ENCODE measurements around the gene MMS19.
A peak's percentile ranks its signal among the peaks of the same experiment; 100 is the strongest.

The MMS19 gene

GRCh38 chr10:97542169-97543024 is 44.2 kb upstream of the MMS19 start:
- Histone ChIP-seq H3K27me3 (ENCODE audit: insufficient read depth, low read length, poor library complexity) (no peaks in the 10 kb centered on the region), H3K27ac (ENCODE audit: low read depth, low read length) (peak overlapping the region; percentile 41), H2BK120ac (ENCODE audit: low read depth, low read length) (no peak overlapping the region), H2AK5ac (ENCODE audit: low read length) (no peak overlapping the region), H3K23ac (ENCODE audit: low read length) (peak overlapping the region; percentile 87), H3K18ac (ENCODE audit: low read length) (peak overlapping the region; percentile 41), H3K79me1 (ENCODE audit: low read length) (peaks cover 6% of the 10 kb centered on the region), H4K5ac (ENCODE audit: low read length) (no peak overlapping the region), H3K4ac (ENCODE audit: low read depth, low read length) (no peak overlapping the region), H3K4me2 (ENCODE audit: low read length) (no peak overlapping the region), H2BK5ac (ENCODE audit: low read length) (peak overlapping the region; percentile 19), H3K9ac (ENCODE audit: low read length) (no peak overlapping the region), H2BK15ac (replicated peaks; ENCODE audit: low read depth) (no peak overlapping the region), H3K4me1 (ENCODE audit: control insufficient read depth, low read depth, low read length) (peaks cover 7% of the 10 kb centered on the region), H4K8ac (ENCODE audit: low read depth, low read length) (no peak overlapping the region), H3K79me2 (ENCODE audit: control insufficient read depth, insufficient read depth, low read length) (no peaks in the 10 kb centered on the region), H3K36me3 (ENCODE audit: control insufficient read depth, insufficient read depth, low read length) (no peaks in the 10 kb centered on the region), H3K56ac (ENCODE audit: low read length) (peak overlapping the region; percentile 54), H3K4me3 (ENCODE audit: low read length) (no peak overlapping the region)
- WGBS (ENCODE audit: extremely low coverage, insufficient coverage, low lambda C conversion rate), result no CpG with 5 or more reads among the region's 9 CpGs
- peak; percentile 94 for DNase-seq

- H2BK120ac ChIP-seq (ENCODE audit: low read depth, low read length), result no peak overlapping the region
- H3K4ac ChIP-seq (ENCODE audit: low read depth, low read length), result no peak overlapping the region
- H2BK5ac ChIP-seq (ENCODE audit: low read length), result no peak overlapping the region
- no peak overlapping the region for H4K5ac ChIP-seq (ENCODE audit: low read length)
- H3K27ac ChIP-seq (ENCODE audit: low read depth, low read length), result no peak overlapping the region
- no peak overlapping the region for H3K4me2 ChIP-seq (ENCODE audit: low read length)
- H3K56ac ChIP-seq (ENCODE audit: low read length), result peak overlapping the region; percentile 60
- H4K8ac ChIP-seq (ENCODE audit: low read depth, low read length), result no peak overlapping the region
- H3K27me3 ChIP-seq (ENCODE audit: insufficient read depth, low read length, poor library complexity), result no peaks in the 10 kb centered on the region
- H3K9ac ChIP-seq (ENCODE audit: low read length), result no peak overlapping the region
- peak overlapping the region; percentile 1 for H3K23ac ChIP-seq (ENCODE audit: low read length)
- H2BK15ac ChIP-seq (replicated peaks; ENCODE audit: low read depth), result no peak overlapping the region
- no CpG with 5 or more reads among the region's 14 CpGs for WGBS (ENCODE audit: extremely low coverage, insufficient coverage, low lambda C conversion rate)
- peak overlapping the region; percentile 78 for H2AK5ac ChIP-seq (ENCODE audit: low read length)
- H3K4me1 ChIP-seq (ENCODE audit: control insufficient read depth, low read depth, low read length), result peaks cover 7% of the 10 kb centered on the region
- H3K4me3 ChIP-seq (ENCODE audit: low read length), result no peak overlapping the region
- no peaks in the 10 kb centered on the region for H3K36me3 ChIP-seq (ENCODE audit: control insufficient read depth, insufficient read depth, low read length)
- DNase-seq, result peak; percentile 63
- H3K79me2 ChIP-seq (ENCODE audit: control insufficient read depth, insufficient read depth, low read length), result no peaks in the 10 kb centered on the region
- peaks cover 8% of the 10 kb centered on the region for H3K79me1 ChIP-seq (ENCODE audit: low read length)
- H3K18ac ChIP-seq (ENCODE audit: low read length), result no peak overlapping the region
Observed at GRCh38 chr10:97540669-97541500, 42.7 kb upstream of the MMS19 start.

- Histone ChIP-seq H2BK15ac (replicated peaks; ENCODE audit: low read depth) (no peak overlapping the region), H3K18ac (ENCODE audit: low read length) (no peak overlapping the region), H4K8ac (ENCODE audit: low read depth, low read length) (no peak overlapping the region), H3K23ac (ENCODE audit: low read length) (no peak overlapping the region), H4K5ac (ENCODE audit: low read length) (no peak overlapping the region), H3K27me3 (ENCODE audit: insufficient read depth, low read length, poor library complexity) (no peaks in the 10 kb centered on the region), H3K4me1 (ENCODE audit: control insufficient read depth, low read depth, low read length) (peaks cover 7% of the 10 kb centered on the region), H3K9ac (ENCODE audit: low read length) (no peak overlapping the region), H3K4me2 (ENCODE audit: low read length) (no peak overlapping the region), H3K79me2 (ENCODE audit: control insufficient read depth, insufficient read depth, low read length) (no peaks in the 10 kb centered on the region), H3K36me3 (ENCODE audit: control insufficient read depth, insufficient read depth, low read length) (no peaks in the 10 kb centered on the region), H3K56ac (ENCODE audit: low read length) (peak overlapping the region; percentile 61), H2AK5ac (ENCODE audit: low read length) (no peak overlapping the region), H2BK5ac (ENCODE audit: low read length) (no peak overlapping the region), H3K27ac (ENCODE audit: low read depth, low read length) (no peak overlapping the region), H2BK120ac (ENCODE audit: low read depth, low read length) (no peak overlapping the region), H3K4me3 (ENCODE audit: low read length) (no peak overlapping the region), H3K79me1 (ENCODE audit: low read length) (peaks cover 8% of the 10 kb centered on the region), H3K4ac (ENCODE audit: low read depth, low read length) (no peak overlapping the region)
- no CpG with 5 or more reads among the region's 6 CpGs for WGBS (ENCODE audit: extremely low coverage, insufficient coverage, low lambda C conversion rate)
- DNase-seq, result peak; percentile 96
Observed at GRCh38 chr10:97539523-97540200, 41.4 kb upstream of the MMS19 start.

GRCh38 chr10:97538839-97539238 is 40.6 kb upstream of the MMS19 start:
- Histone ChIP-seq H3K36me3 (ENCODE audit: control insufficient read depth, insufficient read depth, low read length) (no peaks in the 10 kb centered on the region), H3K4me3 (ENCODE audit: low read length) (no peak overlapping the region), H3K9ac (ENCODE audit: low read length) (no peak overlapping the region), H3K23ac (ENCODE audit: low read length) (no peak overlapping the region), H3K4me2 (ENCODE audit: low read length) (no peak overlapping the region), H3K79me2 (ENCODE audit: control insufficient read depth, insufficient read depth, low read length) (no peaks in the 10 kb centered on the region), H4K8ac (ENCODE audit: low read depth, low read length) (no peak overlapping the region), H2BK5ac (ENCODE audit: low read length) (no peak overlapping the region), H2BK15ac (replicated peaks; ENCODE audit: low read depth) (no peak overlapping the region), H4K5ac (ENCODE audit: low read length) (no peak overlapping the region), H3K79me1 (ENCODE audit: low read length) (peaks cover 8% of the 10 kb centered on the region), H3K4me1 (ENCODE audit: control insufficient read depth, low read depth, low read length) (peaks cover 7% of the 10 kb centered on the region), H3K4ac (ENCODE audit: low read depth, low read length) (no peak overlapping the region), H2AK5ac (ENCODE audit: low read length) (no peak overlapping the region), H3K27me3 (ENCODE audit: insufficient read depth, low read length, poor library complexity) (no peaks in the 10 kb centered on the region), H2BK120ac (ENCODE audit: low read depth, low read length) (no peak overlapping the region), H3K18ac (ENCODE audit: low read length) (no peak overlapping the region), H3K56ac (ENCODE audit: low read length) (no peak overlapping the region), H3K27ac (ENCODE audit: low read depth, low read length) (no peak overlapping the region)
- DNase-seq, result no peak
- no CpG with 5 or more reads among the region's 4 CpGs for WGBS (ENCODE audit: extremely low coverage, insufficient coverage, low lambda C conversion rate)

- H2AK5ac ChIP-seq (ENCODE audit: low read length), result no peak overlapping the region
- no peak for DNase-seq
- H3K18ac ChIP-seq (ENCODE audit: low read length), result no peak overlapping the region
- H3K4me2 ChIP-seq (ENCODE audit: low read length), result no peak overlapping the region
- H2BK120ac ChIP-seq (ENCODE audit: low read depth, low read length), result no peak overlapping the region
- no peak overlapping the region for H3K27ac ChIP-seq (ENCODE audit: low read depth, low read length)
- no peak overlapping the region for H4K8ac ChIP-seq (ENCODE audit: low read depth, low read length)
- H4K5ac ChIP-seq (ENCODE audit: low read length), result no peak overlapping the region
- H3K23ac ChIP-seq (ENCODE audit: low read length), result no peak overlapping the region
- no peak overlapping the region for H3K9ac ChIP-seq (ENCODE audit: low read length)
- peak overlapping the region; percentile 22 for H3K56ac ChIP-seq (ENCODE audit: low read length)
- no peaks in the 10 kb centered on the region for H3K79me2 ChIP-seq (ENCODE audit: control insufficient read depth, insufficient read depth, low read length)
- H3K4me3 ChIP-seq (ENCODE audit: low read length), result no peak overlapping the region
- H3K79me1 ChIP-seq (ENCODE audit: low read length), result peaks cover 8% of the 10 kb centered on the region
- H3K27me3 ChIP-seq (ENCODE audit: insufficient read depth, low read length, poor library complexity), result no peaks in the 10 kb centered on the region
- peaks cover 7% of the 10 kb centered on the region for H3K4me1 ChIP-seq (ENCODE audit: control insufficient read depth, low read depth, low read length)
- H2BK5ac ChIP-seq (ENCODE audit: low read length), result no peak overlapping the region
- no peaks in the 10 kb centered on the region for H3K36me3 ChIP-seq (ENCODE audit: control insufficient read depth, insufficient read depth, low read length)
- no peak overlapping the region for H2BK15ac ChIP-seq (replicated peaks; ENCODE audit: low read depth)
- no CpG with 5 or more reads among the region's 4 CpGs for WGBS (ENCODE audit: extremely low coverage, insufficient coverage, low lambda C conversion rate)
- no peak overlapping the region for H3K4ac ChIP-seq (ENCODE audit: low read depth, low read length)
Observed at GRCh38 chr10:97538411-97538810, 40.2 kb upstream of the MMS19 start.
